ENCODE results near the gene LMX1A. TPM values are rescaled to one million over a fixed set of nuclear protein-coding genes. Genes with fewer than 3 reads are reported as not detected.

Gene LMX1A
- total and polyA plus RNA-seq, 8 donors: not detected

GRCh38 chr1:165168467-165168866 is 188.0 kb downstream of the LMX1A start:
- no peaks in the 10 kb centered on the region for H3K9me3 ChIP-seq
- no peaks in the 10 kb centered on the region for H3K27me3 ChIP-seq
- no peak for TF ChIP-seq CTCF (IDR thresholded peaks at IDR 0.05)
- no peak overlapping the region for H3K27ac ChIP-seq
- H3K4me3 ChIP-seq: no peak overlapping the region
- DNase-seq (no peak), ATAC-seq (no peak)
- no peaks in the 10 kb centered on the region for H3K4me1 ChIP-seq
- intact Hi-C loops (cut with DNase I): no loop called here
- H3K36me3 ChIP-seq: no peaks in the 10 kb centered on the region

GRCh38 chr1:165162671-165163241 is 193.8 kb downstream of the LMX1A start:
- no peak for TF ChIP-seq CTCF (IDR thresholded peaks at IDR 0.05)
- Histone ChIP-seq H3K4me1 (no peaks in the 10 kb centered on the region), H3K9me3 (no peaks in the 10 kb centered on the region), H3K27me3 (peaks cover 0 to 4% of the 10 kb centered on the region in 2 donors), H3K27ac (no peak overlapping the region), H3K4me3 (no peak overlapping the region), H3K36me3 (no peaks in the 10 kb centered on the region)
- ATAC-seq (no peak), DNase-seq (peak in 1 of 4 donors; percentile 12)
- intact Hi-C loops (cut with DNase I): no loop called here

GRCh38 chr1:165161130-165161529 is 195.4 kb downstream of the LMX1A start:
- no peak for TF ChIP-seq CTCF (IDR thresholded peaks at IDR 0.05)
- no peaks in the 10 kb centered on the region for H3K9me3 ChIP-seq
- H3K27ac ChIP-seq: no peak overlapping the region
- peaks cover 0 to 4% of the 10 kb centered on the region in 2 donors for H3K27me3 ChIP-seq
- H3K36me3 ChIP-seq: no peaks in the 10 kb centered on the region
- no peaks in the 10 kb centered on the region for H3K4me1 ChIP-seq
- intact Hi-C loops (cut with DNase I): no loop called here
- no peak overlapping the region for H3K4me3 ChIP-seq
- no peak for DNase-seq
- no peak for ATAC-seq

- no peak for ATAC-seq
- H3K36me3 ChIP-seq: no peaks in the 10 kb centered on the region
- TF ChIP-seq CTCF (IDR thresholded peaks at IDR 0.05): no peak
These were observed 203.3 kb downstream of the LMX1A start for GRCh38 chr1:165153182-165153581.

GRCh38 chr1:165152727-165153126 is 203.8 kb downstream of the LMX1A start:
- ATAC-seq (no peak), DNase-seq (peak in 1 of 4 donors; percentile 5)
- TF ChIP-seq CTCF (IDR thresholded peaks at IDR 0.05): no peak
- intact Hi-C loops (cut with DNase I): no loop called here
- no peaks in the 10 kb centered on the region for H3K9me3 ChIP-seq
- H3K36me3 ChIP-seq: no peaks in the 10 kb centered on the region
- no peak overlapping the region for H3K4me3 ChIP-seq
- H3K27me3 ChIP-seq: peaks cover 0 to 12% of the 10 kb centered on the region in 2 donors
- no peaks in the 10 kb centered on the region for H3K4me1 ChIP-seq
- no peak overlapping the region for H3K27ac ChIP-seq

More at GRCh38 chr1:165153182-165153581, 203.3 kb downstream of the LMX1A start:
- DNase-seq: no peak
- intact Hi-C loops (cut with DNase I): no loop called here
- Histone ChIP-seq H3K9me3 (no peaks in the 10 kb centered on the region), H3K27ac (no peak overlapping the region), H3K27me3 (peaks cover 0 to 12% of the 10 kb centered on the region in 2 donors), H3K4me3 (no peak overlapping the region), H3K4me1 (no peaks in the 10 kb centered on the region)

Data from left lung (tissue), 10 donors.